ENCODE results near the gene LMAN2.
"Not testable (repeated sequence)": the region's sequence is repeated elsewhere in the genome, so short reads cannot be mapped to it uniquely, and the experiment has no call there.

The LMAN2 gene

GRCh38 chr5:177377851-177378776 lies 26.6 kb upstream of the LMAN2 start:
- no peaks in the 10 kb centered on the region for H3K9me3 ChIP-seq (ENCODE audit: control insufficient read depth in 1 of 2, low read length in 2 of 2)
- no peaks in the 10 kb centered on the region for H3K36me3 ChIP-seq (ENCODE audit: control insufficient read depth in 1 of 2, insufficient read depth in 2 of 2, low read length in 2 of 2)
- H3K27ac ChIP-seq (ENCODE audit: low read length): no peak overlapping the region
- H3K4me3 ChIP-seq (ENCODE audit: low read depth in 1 of 2, low read length in 2 of 2): no peak overlapping the region
- H3K27me3 ChIP-seq (ENCODE audit: low read depth, low read length): no peaks in the 10 kb centered on the region
- H3K4me1 ChIP-seq (ENCODE audit: control insufficient read depth in 1 of 2, insufficient read depth in 2 of 2, low read length in 2 of 2): no peaks in the 10 kb centered on the region

DNA sequence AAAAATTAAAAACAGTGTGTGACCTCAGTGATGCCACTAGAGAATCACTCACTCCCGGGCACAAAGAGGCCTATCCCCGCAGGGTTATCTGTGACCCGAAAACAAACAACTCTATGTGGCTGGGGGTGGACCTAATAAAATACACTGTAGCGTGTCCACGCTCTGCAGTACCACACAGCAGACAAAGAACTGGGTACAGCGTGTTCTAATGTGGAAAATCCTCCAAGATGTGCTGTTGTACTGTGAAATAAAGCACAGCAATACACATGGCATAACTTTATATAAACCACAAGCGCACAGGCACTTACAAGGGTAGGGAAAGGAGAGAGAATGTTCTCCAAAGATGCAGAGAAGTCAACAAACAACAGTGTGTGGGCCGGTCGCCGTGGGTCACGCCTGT lies 24.6 kb upstream of the LMAN2 start:
- H3K4me3 ChIP-seq (ENCODE audit: low read depth in 1 of 2, low read length in 2 of 2): no peak overlapping the region
- H3K27ac ChIP-seq (ENCODE audit: low read length): no peak overlapping the region
- no peaks in the 10 kb centered on the region for H3K36me3 ChIP-seq (ENCODE audit: control insufficient read depth in 1 of 2, insufficient read depth in 2 of 2, low read length in 2 of 2)
- peaks cover 4 to 7% of the 10 kb centered on the region in 2 donors for H3K4me1 ChIP-seq (ENCODE audit: control insufficient read depth in 1 of 2, insufficient read depth in 2 of 2, low read length in 2 of 2)
- H3K9me3 ChIP-seq (ENCODE audit: control insufficient read depth in 1 of 2, low read length in 2 of 2): no peaks in the 10 kb centered on the region
- H3K27me3 ChIP-seq (ENCODE audit: low read depth, low read length): no peaks in the 10 kb centered on the region

DNA sequence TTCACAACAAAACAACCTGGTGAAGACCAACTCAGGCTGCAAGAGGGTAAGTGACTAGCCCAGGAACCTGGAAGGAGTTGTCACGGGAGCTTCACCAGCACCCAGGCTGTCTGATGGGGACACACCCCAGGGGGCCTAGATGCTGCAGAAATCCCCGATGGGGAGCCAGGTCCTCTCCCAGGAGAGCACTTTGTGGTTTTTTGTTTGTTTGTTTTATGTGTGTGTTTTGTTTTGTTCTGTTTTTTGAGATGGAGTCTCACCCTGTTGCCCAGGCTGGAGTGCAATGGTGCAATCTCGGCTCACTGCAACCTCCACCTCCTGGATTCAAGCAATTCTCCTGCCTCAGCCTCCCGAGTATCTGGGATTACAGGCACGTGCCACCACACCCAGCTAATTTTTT lies 24.0 kb upstream of the LMAN2 start:
- H3K4me3 ChIP-seq (ENCODE audit: low read depth in 1 of 2, low read length in 2 of 2); H3K27me3 ChIP-seq (ENCODE audit: low read depth, low read length); H3K27ac ChIP-seq (ENCODE audit: low read length); H3K9me3 ChIP-seq (ENCODE audit: control insufficient read depth in 1 of 2, low read length in 2 of 2); H3K36me3 ChIP-seq (ENCODE audit: control insufficient read depth in 1 of 2, insufficient read depth in 2 of 2, low read length in 2 of 2); H3K4me1 ChIP-seq (ENCODE audit: control insufficient read depth in 1 of 2, insufficient read depth in 2 of 2, low read length in 2 of 2): not testable (repeated sequence)

DNA sequence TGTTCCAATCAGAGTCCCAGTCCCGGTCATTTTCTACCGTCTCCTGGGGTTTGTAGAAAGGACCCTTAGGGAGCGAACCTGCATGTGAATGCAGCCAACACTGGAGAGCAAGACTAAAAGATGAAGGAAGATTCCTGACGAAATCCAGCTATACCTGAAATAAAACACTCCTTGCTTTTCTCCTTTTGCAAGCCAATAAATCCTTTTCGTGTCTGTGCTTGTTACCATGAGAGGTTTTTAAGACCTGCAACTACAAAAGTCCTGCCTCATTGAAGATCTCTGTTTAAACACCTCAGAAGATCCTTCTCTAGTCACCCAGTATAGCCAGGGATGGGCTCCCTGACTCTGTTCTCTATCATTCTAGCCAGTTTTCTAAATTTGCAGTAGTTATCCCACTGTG lies 22.7 kb upstream of the LMAN2 start:
- Histone ChIP-seq H3K4me1 (ENCODE audit: control insufficient read depth in 1 of 2, insufficient read depth in 2 of 2, low read length in 2 of 2) (peaks cover 4 to 8% of the 10 kb centered on the region in 2 donors), H3K36me3 (ENCODE audit: control insufficient read depth in 1 of 2, insufficient read depth in 2 of 2, low read length in 2 of 2) (no peaks in the 10 kb centered on the region), H3K27ac (ENCODE audit: low read length) (no peak overlapping the region)

GRCh38 chr5:177373806-177374205 lies 22.3 kb upstream of the LMAN2 start:
- Histone ChIP-seq H3K27ac (ENCODE audit: low read length) (no peak overlapping the region), H3K4me3 (ENCODE audit: low read depth in 1 of 2, low read length in 2 of 2) (no peak overlapping the region)

More for the DNA sequence above, 22.7 kb upstream of the LMAN2 start:
- Histone ChIP-seq H3K4me3 (ENCODE audit: low read depth in 1 of 2, low read length in 2 of 2) (no peak overlapping the region), H3K27me3 (ENCODE audit: low read depth, low read length) (no peaks in the 10 kb centered on the region), H3K9me3 (ENCODE audit: control insufficient read depth in 1 of 2, low read length in 2 of 2) (no peaks in the 10 kb centered on the region)

GRCh38 chr5:177372910-177373309 lies 21.4 kb upstream of the LMAN2 start:
- H3K4me1 ChIP-seq (ENCODE audit: control insufficient read depth in 1 of 2, insufficient read depth in 2 of 2, low read length in 2 of 2): peaks cover 4 to 8% of the 10 kb centered on the region in 2 donors
- H3K27me3 ChIP-seq (ENCODE audit: low read depth, low read length): no peaks in the 10 kb centered on the region
- no peak overlapping the region for H3K27ac ChIP-seq (ENCODE audit: low read length)
- H3K4me3 ChIP-seq (ENCODE audit: low read depth in 1 of 2, low read length in 2 of 2): no peak overlapping the region
- H3K9me3 ChIP-seq (ENCODE audit: control insufficient read depth in 1 of 2, low read length in 2 of 2): no peaks in the 10 kb centered on the region
- no peaks in the 10 kb centered on the region for H3K36me3 ChIP-seq (ENCODE audit: control insufficient read depth in 1 of 2, insufficient read depth in 2 of 2, low read length in 2 of 2)

More at GRCh38 chr5:177373806-177374205, 22.3 kb upstream of the LMAN2 start:
- Histone ChIP-seq H3K36me3 (ENCODE audit: control insufficient read depth in 1 of 2, insufficient read depth in 2 of 2, low read length in 2 of 2) (no peaks in the 10 kb centered on the region), H3K4me1 (ENCODE audit: control insufficient read depth in 1 of 2, insufficient read depth in 2 of 2, low read length in 2 of 2) (peaks cover 4 to 8% of the 10 kb centered on the region in 2 donors), H3K9me3 (ENCODE audit: control insufficient read depth in 1 of 2, low read length in 2 of 2) (no peaks in the 10 kb centered on the region), H3K27me3 (ENCODE audit: low read depth, low read length) (no peaks in the 10 kb centered on the region)

- no peak overlapping the region for H3K4me3 ChIP-seq (ENCODE audit: low read depth in 1 of 2, low read length in 2 of 2)
- H3K27ac ChIP-seq (ENCODE audit: low read length): no peak overlapping the region
- no peaks in the 10 kb centered on the region for H3K27me3 ChIP-seq (ENCODE audit: low read depth, low read length)
- no peaks in the 10 kb centered on the region for H3K9me3 ChIP-seq (ENCODE audit: control insufficient read depth in 1 of 2, low read length in 2 of 2)
- no peaks in the 10 kb centered on the region for H3K36me3 ChIP-seq (ENCODE audit: control insufficient read depth in 1 of 2, insufficient read depth in 2 of 2, low read length in 2 of 2)
- peaks cover 4 to 8% of the 10 kb centered on the region in 2 donors for H3K4me1 ChIP-seq (ENCODE audit: control insufficient read depth in 1 of 2, insufficient read depth in 2 of 2, low read length in 2 of 2)
Measured at GRCh38 chr5:177372034-177372896, 20.8 kb upstream of the LMAN2 start.

- peaks cover 4 to 8% of the 10 kb centered on the region in 2 donors for H3K4me1 ChIP-seq (ENCODE audit: control insufficient read depth in 1 of 2, insufficient read depth in 2 of 2, low read length in 2 of 2)
- peak overlapping the region in 1 of 2 donors; percentile 53 for H3K4me3 ChIP-seq (ENCODE audit: low read depth in 1 of 2, low read length in 2 of 2)
- H3K27me3 ChIP-seq (ENCODE audit: low read depth, low read length): no peaks in the 10 kb centered on the region
- peak overlapping the region; percentile 23 for H3K27ac ChIP-seq (ENCODE audit: low read length)
- H3K9me3 ChIP-seq (ENCODE audit: control insufficient read depth in 1 of 2, low read length in 2 of 2): no peaks in the 10 kb centered on the region
- no peaks in the 10 kb centered on the region for H3K36me3 ChIP-seq (ENCODE audit: control insufficient read depth in 1 of 2, insufficient read depth in 2 of 2, low read length in 2 of 2)
Measured at GRCh38 chr5:177371120-177372033, 19.9 kb upstream of the LMAN2 start.

DNA sequence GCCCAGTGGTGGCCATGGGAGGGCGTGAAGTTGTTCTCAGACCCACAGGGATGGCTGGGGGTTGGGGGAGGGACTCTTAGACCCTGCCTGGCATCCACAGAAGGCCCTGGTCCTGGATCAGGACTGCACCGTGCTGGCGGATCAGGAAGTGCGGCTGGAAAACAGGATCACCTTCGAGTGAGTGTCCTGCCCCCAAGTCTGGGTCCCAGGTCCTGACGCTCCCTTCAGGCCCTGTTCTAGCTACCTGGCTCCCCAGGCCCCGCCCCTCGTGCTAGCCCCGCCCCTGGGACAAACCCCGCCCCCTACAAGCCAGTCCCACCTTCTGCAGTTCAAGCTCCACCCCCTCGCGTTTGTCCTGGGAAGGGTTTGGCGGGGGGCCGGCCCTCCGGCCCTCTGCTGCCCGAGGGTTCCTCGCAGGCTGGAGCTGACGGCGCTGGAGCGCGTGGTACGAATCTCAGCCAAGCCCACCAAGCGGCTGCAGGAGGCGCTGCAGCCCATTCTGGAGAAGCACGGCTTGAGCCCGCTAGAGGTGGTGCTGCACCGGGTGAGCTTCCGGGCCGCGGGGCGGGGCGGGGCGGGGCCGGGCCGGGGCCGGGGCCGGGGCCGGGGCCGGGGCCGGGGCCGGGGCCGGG lies 19.1 kb upstream of the LMAN2 start:
- Histone ChIP-seq H3K9me3 (ENCODE audit: control insufficient read depth in 1 of 2, low read length in 2 of 2) (no peaks in the 10 kb centered on the region), H3K27ac (ENCODE audit: low read length) (no peak overlapping the region), H3K4me1 (ENCODE audit: control insufficient read depth in 1 of 2, insufficient read depth in 2 of 2, low read length in 2 of 2) (peaks cover 6 to 16% of the 10 kb centered on the region in 2 donors), H3K4me3 (ENCODE audit: low read depth in 1 of 2, low read length in 2 of 2) (no peak overlapping the region), H3K36me3 (ENCODE audit: control insufficient read depth in 1 of 2, insufficient read depth in 2 of 2, low read length in 2 of 2) (no peaks in the 10 kb centered on the region), H3K27me3 (ENCODE audit: low read depth, low read length) (no peaks in the 10 kb centered on the region)

GRCh38 chr5:177369645-177370440 lies 18.4 kb upstream of the LMAN2 start:
- Histone ChIP-seq H3K4me3 (ENCODE audit: low read depth in 1 of 2, low read length in 2 of 2) (no peak overlapping the region), H3K27me3 (ENCODE audit: low read depth, low read length) (no peaks in the 10 kb centered on the region), H3K27ac (ENCODE audit: low read length) (no peak overlapping the region), H3K9me3 (ENCODE audit: control insufficient read depth in 1 of 2, low read length in 2 of 2) (no peaks in the 10 kb centered on the region), H3K4me1 (ENCODE audit: control insufficient read depth in 1 of 2, insufficient read depth in 2 of 2, low read length in 2 of 2) (peaks cover 8 to 17% of the 10 kb centered on the region in 2 donors), H3K36me3 (ENCODE audit: control insufficient read depth in 1 of 2, insufficient read depth in 2 of 2, low read length in 2 of 2) (no peaks in the 10 kb centered on the region)
